GM12878 (cell line): ENCODE data around the gene PPIP5K1. TPM values are rescaled to one million over a fixed set of nuclear protein-coding genes. Genes with fewer than 3 reads are reported as not detected.

ENCODE experiments used
- ATAC-seq: fragments of 200-7000 bp; cut with Tn5 transposase; 3 replicates; pipeline ENCODE4 v1.9.1; 2020; ENCODE audit warnings: mild to moderate bottlenecking, moderate library complexity
- BruUV-seq: library from RNA; stranded (reverse); fragments of 400-500 nt; replicated peaks from 2 replicates; lab custom pipeline; 2021; lab: Mats Ljungman, UMichigan
- CTCF ChIA-PET: fragments of 300-600 bp; sonication (Branson Sonifier 250); formaldehyde crosslinking; extraction: SDS; loops from one replicate; lab custom pipeline; 2021; ENCODE audit warnings: inconsistent platforms; lab: Yijun Ruan, JAX
- POLR2A ChIA-PET: fragments of 350-600 bp; formaldehyde crosslinking; extraction: SDS; loops from one replicate; lab custom pipeline; 2021; ENCODE audit warnings: inconsistent platforms; lab: Charles Lee
- RAD21 ChIA-PET: fragments of 300-600 bp; sonication (Branson Sonifier 250); formaldehyde crosslinking; loops from one replicate; lab custom pipeline; 2023; ENCODE audit warnings: antibody characterized with exemption; ENCODE audit not compliant: unreplicated experiment; lab: Charles Lee
- SMC1A ChIA-PET: fragments of 300-600 bp; sonication (Branson Sonifier 250); formaldehyde crosslinking; loops from one replicate; lab custom pipeline; 2023; ENCODE audit not compliant: unreplicated experiment, uncharacterized antibody; lab: Charles Lee
- DNase-seq: peaks from one replicate; pipeline ENCODE4 v3.0.0-alpha.2; 2011; ENCODE audit warnings: low read depth, low spot score
- FAIRE-seq: peaks from 3 replicates; lab custom pipeline; 2011; peaks lifted over from hg19 to GRCh38; lab: Jason Lieb, UNC
- H2AFZ ChIP-seq: 2 replicates; pipeline ENCODE4 v1.6.0; 2011; ENCODE audit warnings: low read depth, low read length, control low read depth; ENCODE audit not compliant: control insufficient read depth
- H3K27ac ChIP-seq: 2 replicates; pipeline ENCODE4 v1.5.1; 2011; ENCODE audit warnings: control low read depth; ENCODE audit not compliant: control insufficient read depth, insufficient read depth
- H3K27me3 ChIP-seq, 2 experiments: replicated peaks in 1 of 2; 2 replicates each; pipeline versions ENCODE4 v1.6.0 to v1.6.1; 2011; ENCODE audit warnings: low read length in 1 of 2; ENCODE audit not compliant: control insufficient read depth in 2 of 2, insufficient read depth in 2 of 2
- H3K36me3 ChIP-seq, 2 experiments: 2 replicates each; pipeline ENCODE4 v1.5.1; 2011; ENCODE audit warnings: low read length in 1 of 2; ENCODE audit not compliant: control insufficient read depth in 2 of 2, insufficient read depth in 2 of 2
- H3K4me1 ChIP-seq: 2 replicates; pipeline ENCODE4 v1.6.1; 2011; ENCODE audit warnings: mild to moderate bottlenecking, low read length, moderate library complexity, mixed read lengths; ENCODE audit not compliant: control insufficient read depth, insufficient read depth
- H3K4me2 ChIP-seq: 2 replicates; pipeline ENCODE4 v1.6.0; 2011; ENCODE audit warnings: control low read depth; ENCODE audit not compliant: control insufficient read depth, insufficient read depth
- H3K4me3 ChIP-seq: fragments of 200-600 bp; sonication (generic); 2 replicates; pipeline ENCODE4 v1.5.1; 2016
- H3K79me2 ChIP-seq: 2 replicates; pipeline ENCODE4 v1.6.0; 2011; ENCODE audit warnings: low read length; ENCODE audit not compliant: control insufficient read depth, insufficient read depth
- H3K9ac ChIP-seq: 2 replicates; pipeline ENCODE4 v1.8.0; 2011; ENCODE audit warnings: low read length, control low read depth, mixed read lengths; ENCODE audit not compliant: control insufficient read depth, insufficient read depth
- H3K9me3 ChIP-seq: replicated peaks from 3 replicates; pipeline ENCODE4 v1.5.1; 2011; ENCODE audit warnings: mild to moderate bottlenecking, low read length; ENCODE audit not compliant: control insufficient read depth, insufficient read depth
- H4K20me1 ChIP-seq: 2 replicates; pipeline ENCODE4 v1.6.0; 2011; ENCODE audit not compliant: control insufficient read depth, insufficient read depth
- BHLHE40 ChIP-seq, 2 experiments: fragments of 450-650 bp in 1 of 2; IDR thresholded peaks; 2 replicates each; pipeline ENCODE4 v1.6.1; 2011 to 2017; ENCODE audit warnings: low read depth in 2 of 2, borderline replicate concordance in 1 of 2, improper control_type of control experiment in 1 of 2, low read length in 1 of 2, mild to moderate bottlenecking in 1 of 2
- NBN ChIP-seq: fragments of 450-650 bp; IDR thresholded peaks from 2 replicates; pipeline ENCODE4 v1.6.1; 2016
- PML ChIP-seq: IDR thresholded peaks from 2 replicates; pipeline ENCODE4 v1.6.1; 2012; ENCODE audit warnings: low read length, inconsistent platforms
- TARDBP ChIP-seq: IDR thresholded peaks from 2 replicates; pipeline ENCODE4 v1.6.1; 2016; ENCODE audit warnings: borderline replicate concordance
- WGBS: methylation state at CpG from one replicate; pipeline ENCODE4 v1.1.6; 2016; ENCODE audit warnings: low lambda C conversion rate; ENCODE audit not compliant: insufficient replicate concordance, insufficient coverage; ENCODE audit errors: missing lambda C conversion rate; 5-methylcytosine and 5-hydroxymethylcytosine counted together
- in situ Hi-C: fragments of 300-500 bp; cut with MboI; formaldehyde crosslinking; loops from 9 replicates; pipeline ENCODE4 v1.14.3; 2018; ENCODE audit warnings: mixed read lengths
- intact Hi-C: fragments of 100-400 bp; cut with micrococcal nuclease; formaldehyde crosslinking; loops from one replicate; pipeline ENCODE4 v1.14.2; 2022; ENCODE audit not compliant: unreplicated experiment
- polyA plus RNA-seq, 11 experiments: library from polyadenylated mRNA; depleted of rRNA in 4 of 11; unstranded in 6 of 11; stranded (reverse) in 5 of 11; fragments of >200 nt; fragmentation: Nextera tagmentation in 4 of 11; fragmentation: Illumina TruSeq in 1 of 11; extraction: Ambion mirVana in 4 of 11; extraction: Trizol in 1 of 11; gene quantifications; 1 replicate in 1 of 11; 2 replicates in 10 of 11; pipeline versions ENCODE4 v1.2.1 to v1.2.3, GENCODE V29; 2011 to 2016; ENCODE audit warnings: inconsistent platforms in 2 of 11, missing spikeins in 2 of 11, low read depth in 1 of 11
- total RNA-seq, 4 experiments: library from RNA; depleted of rRNA in 3 of 4; stranded (reverse); fragments of >200 nt in 3 of 4; fragmentation: Illumina TruSeq in 1 of 4; extraction: Trizol in 1 of 4; gene quantifications; 2 replicates each; pipeline versions ENCODE4 v1.2.1 to v1.2.3, GENCODE V29; 2013 to 2021
- TF ChIP-seq, protein P1 (sequence below): fragments of 450-650 bp; formaldehyde crosslinking; IDR thresholded peaks from 2 replicates; pipeline ENCODE4 v1.5.0; 2022; ENCODE audit warnings: mild to moderate bottlenecking, missing genetic modification characterization
- TF ChIP-seq, protein P2 (sequence below): fragments of 450-650 bp; formaldehyde crosslinking; IDR thresholded peaks from 2 replicates; pipeline ENCODE4 v1.4.0; 2020; ENCODE audit warnings: mild to moderate bottlenecking, moderate library complexity

Gene PPIP5K1
- total and polyA plus RNA-seq, 10 of the 15 experiments (the other 5 are each of a cell fraction or from before 2014, with no cell fraction given) = 2.5 to 54.4 (median 19.4) TPM

DNA sequence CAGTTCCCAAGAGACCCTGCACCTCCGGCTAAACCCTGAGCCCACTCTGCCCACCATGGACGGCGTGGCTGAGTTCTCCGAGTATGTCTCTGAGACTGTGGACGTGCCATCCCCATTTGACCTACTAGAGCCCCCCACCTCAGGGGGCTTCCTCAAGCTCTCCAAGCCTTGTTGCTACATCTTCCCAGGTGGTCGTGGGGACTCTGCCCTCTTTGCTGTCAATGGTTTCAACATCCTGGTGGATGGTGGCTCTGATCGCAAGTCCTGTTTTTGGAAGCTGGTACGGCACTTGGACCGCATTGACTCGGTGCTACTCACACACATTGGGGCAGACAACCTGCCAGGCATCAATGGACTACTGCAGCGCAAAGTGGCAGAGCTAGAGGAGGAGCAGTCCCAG lies 68.6 kb downstream of the PPIP5K1 start:
- ATAC-seq = no peak
- no peak for DNase-seq
- WGBS = 66% methylated on average over 11 of the region's 11 CpGs
- CTCF ChIA-PET = no interaction called here
- H3K9me3 ChIP-seq = no peaks in the 10 kb centered on the region
- BruUV-seq = no TSS peak
- RAD21 ChIA-PET = no interaction called here
- no peaks in the 10 kb centered on the region for H4K20me1 ChIP-seq
- SMC1A ChIA-PET = no interaction called here
- POLR2A ChIA-PET = no interaction called here
- TF ChIP-seq, protein P1, sequence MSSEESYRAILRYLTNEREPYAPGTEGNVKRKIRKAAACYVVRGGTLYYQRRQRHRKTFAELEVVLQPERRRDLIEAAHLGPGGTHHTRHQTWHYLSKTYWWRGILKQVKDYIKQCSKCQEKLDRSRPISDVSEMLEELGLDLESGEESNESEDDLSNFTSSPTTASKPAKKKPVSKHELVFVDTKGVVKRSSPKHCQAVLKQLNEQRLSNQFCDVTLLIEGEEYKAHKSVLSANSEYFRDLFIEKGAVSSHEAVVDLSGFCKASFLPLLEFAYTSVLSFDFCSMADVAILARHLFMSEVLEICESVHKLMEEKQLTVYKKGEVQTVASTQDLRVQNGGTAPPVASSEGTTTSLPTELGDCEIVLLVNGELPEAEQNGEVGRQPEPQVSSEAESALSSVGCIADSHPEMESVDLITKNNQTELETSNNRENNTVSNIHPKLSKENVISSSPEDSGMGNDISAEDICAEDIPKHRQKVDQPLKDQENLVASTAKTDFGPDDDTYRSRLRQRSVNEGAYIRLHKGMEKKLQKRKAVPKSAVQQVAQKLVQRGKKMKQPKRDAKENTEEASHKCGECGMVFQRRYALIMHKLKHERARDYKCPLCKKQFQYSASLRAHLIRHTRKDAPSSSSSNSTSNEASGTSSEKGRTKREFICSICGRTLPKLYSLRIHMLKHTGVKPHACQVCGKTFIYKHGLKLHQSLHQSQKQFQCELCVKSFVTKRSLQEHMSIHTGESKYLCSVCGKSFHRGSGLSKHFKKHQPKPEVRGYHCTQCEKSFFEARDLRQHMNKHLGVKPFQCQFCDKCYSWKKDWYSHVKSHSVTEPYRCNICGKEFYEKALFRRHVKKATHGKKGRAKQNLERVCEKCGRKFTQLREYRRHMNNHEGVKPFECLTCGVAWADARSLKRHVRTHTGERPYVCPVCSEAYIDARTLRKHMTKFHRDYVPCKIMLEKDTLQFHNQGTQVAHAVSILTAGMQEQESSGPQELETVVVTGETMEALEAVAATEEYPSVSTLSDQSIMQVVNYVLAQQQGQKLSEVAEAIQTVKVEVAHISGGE = no peak
- TF ChIP-seq NBN (no peak), PML (no peak), BHLHE40 (IDR thresholded peaks at IDR 0.05; ENCODE audit: borderline replicate concordance in 1 of 2, low read depth in 2 of 2, low read length in 1 of 2) (no peak), TARDBP (no peak)
- TF ChIP-seq, protein P2, sequence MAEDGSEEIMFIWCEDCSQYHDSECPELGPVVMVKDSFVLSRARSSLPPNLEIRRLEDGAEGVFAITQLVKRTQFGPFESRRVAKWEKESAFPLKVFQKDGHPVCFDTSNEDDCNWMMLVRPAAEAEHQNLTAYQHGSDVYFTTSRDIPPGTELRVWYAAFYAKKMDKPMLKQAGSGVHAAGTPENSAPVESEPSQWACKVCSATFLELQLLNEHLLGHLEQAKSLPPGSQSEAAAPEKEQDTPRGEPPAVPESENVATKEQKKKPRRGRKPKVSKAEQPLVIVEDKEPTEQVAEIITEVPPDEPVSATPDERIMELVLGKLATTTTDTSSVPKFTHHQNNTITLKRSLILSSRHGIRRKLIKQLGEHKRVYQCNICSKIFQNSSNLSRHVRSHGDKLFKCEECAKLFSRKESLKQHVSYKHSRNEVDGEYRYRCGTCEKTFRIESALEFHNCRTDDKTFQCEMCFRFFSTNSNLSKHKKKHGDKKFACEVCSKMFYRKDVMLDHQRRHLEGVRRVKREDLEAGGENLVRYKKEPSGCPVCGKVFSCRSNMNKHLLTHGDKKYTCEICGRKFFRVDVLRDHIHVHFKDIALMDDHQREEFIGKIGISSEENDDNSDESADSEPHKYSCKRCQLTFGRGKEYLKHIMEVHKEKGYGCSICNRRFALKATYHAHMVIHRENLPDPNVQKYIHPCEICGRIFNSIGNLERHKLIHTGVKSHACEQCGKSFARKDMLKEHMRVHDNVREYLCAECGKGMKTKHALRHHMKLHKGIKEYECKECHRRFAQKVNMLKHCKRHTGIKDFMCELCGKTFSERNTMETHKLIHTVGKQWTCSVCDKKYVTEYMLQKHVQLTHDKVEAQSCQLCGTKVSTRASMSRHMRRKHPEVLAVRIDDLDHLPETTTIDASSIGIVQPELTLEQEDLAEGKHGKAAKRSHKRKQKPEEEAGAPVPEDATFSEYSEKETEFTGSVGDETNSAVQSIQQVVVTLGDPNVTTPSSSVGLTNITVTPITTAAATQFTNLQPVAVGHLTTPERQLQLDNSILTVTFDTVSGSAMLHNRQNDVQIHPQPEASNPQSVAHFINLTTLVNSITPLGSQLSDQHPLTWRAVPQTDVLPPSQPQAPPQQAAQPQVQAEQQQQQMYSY (CRISPR knock-in tag) = no peak
- intact Hi-C loops (no loop called here), in situ Hi-C loops (no loop called here)
- no peak overlapping the region for H2AFZ ChIP-seq
- no peaks in the 10 kb centered on the region for H3K4me1 ChIP-seq
- peaks cover 11 to 12% of the 10 kb centered on the region in 2 experiments; a peak in 3 of 4 replicates for H3K27me3 ChIP-seq
- no peak for FAIRE-seq
- no peak overlapping the region for H3K4me3 ChIP-seq
- no peak overlapping the region for H3K9ac ChIP-seq
- H3K79me2 ChIP-seq = no peaks in the 10 kb centered on the region
- no peaks in the 10 kb centered on the region for H3K36me3 ChIP-seq
- no peak overlapping the region for H3K4me2 ChIP-seq
- no peak overlapping the region for H3K27ac ChIP-seq
